Subcutaneous adipose tissue (tissue), 4 donors: ENCODE results near the gene KITLG. TPM values are rescaled to one million over a fixed set of nuclear protein-coding genes. Genes with fewer than 3 reads are reported as not detected.

ENCODE experiments used
- CTCF ChIP-seq: fragments of 450-650 bp; IDR thresholded peaks from one replicate; pipeline ENCODE4 v1.5.1; 2016; ENCODE audit warnings: low read depth, mild to moderate bottlenecking, control low read depth, antibody characterized with exemption, moderate library complexity
- total RNA-seq, 4 donors: library from RNA; depleted of rRNA; stranded (reverse); fragments of >200 nt; gene quantifications; one replicate each; pipeline ENCODE4 v1.1.0, GENCODE V29; 2016

The KITLG gene
- total RNA-seq, 4 donors from 2014 or later: 14.1 to 24.7 (median 18.8) TPM

DNA sequence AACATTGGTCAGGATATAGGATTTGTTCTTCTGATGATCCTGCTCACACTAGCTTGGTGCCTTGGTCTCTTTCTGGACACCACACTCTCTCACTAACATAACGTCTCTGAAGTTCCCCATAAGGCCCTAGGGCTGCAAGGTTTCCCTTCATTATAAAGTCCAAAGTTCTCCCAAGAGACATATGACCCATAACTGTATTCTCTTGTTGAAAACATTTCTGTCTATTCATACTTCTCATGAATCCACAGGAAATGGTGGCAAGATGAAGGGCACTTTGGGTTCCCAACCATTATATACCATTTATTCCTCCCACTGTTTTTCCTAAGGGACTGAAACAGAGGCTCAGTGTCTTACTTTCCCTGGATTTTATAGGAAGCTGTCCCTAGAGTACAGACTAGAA lies 37.1 kb upstream of the KITLG start:
- TF ChIP-seq CTCF: no peak

- TF ChIP-seq CTCF: no peak
Observed at GRCh38 chr12:88615490-88615889, 35.2 kb upstream of the KITLG start.

DNA sequence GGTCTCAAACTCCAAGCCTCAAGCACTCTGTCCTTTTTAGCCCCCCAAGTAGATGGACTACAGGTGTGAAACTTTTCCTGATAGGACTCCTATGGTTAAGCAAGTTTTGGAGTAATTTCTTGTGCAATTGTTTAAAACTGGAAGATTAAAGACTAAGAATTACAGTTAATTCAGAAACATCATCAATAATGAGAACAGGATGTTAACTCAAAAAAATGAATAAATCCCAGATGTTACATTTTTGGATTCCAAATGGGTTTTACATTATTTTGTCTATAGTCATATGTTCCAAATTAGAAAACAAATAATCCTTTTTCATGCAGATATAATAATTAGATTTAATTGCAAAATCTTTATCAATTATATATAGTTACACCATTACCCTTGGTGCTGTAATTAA lies 24.4 kb upstream of the KITLG start:
- TF ChIP-seq CTCF: no peak

DNA sequence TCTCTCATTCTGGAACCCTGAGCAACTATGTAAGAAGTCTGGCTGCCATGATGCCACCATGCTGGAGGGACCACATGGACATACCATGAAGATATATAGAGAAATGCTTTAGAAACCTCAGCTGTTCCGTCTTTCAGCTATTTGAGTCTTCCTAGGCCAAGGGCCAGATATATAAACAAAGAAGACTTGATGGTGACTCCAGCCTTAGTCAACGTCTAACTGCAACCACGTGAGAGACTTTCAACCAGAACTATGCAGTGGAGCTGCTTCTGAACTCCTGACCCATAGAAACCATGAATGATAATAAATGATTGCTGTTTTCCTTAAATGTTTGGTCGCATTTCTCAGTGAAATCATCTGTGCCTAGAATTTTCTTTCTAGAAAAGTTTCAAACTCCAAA lies 20.0 kb upstream of the KITLG start:
- TF ChIP-seq CTCF: no peak

DNA sequence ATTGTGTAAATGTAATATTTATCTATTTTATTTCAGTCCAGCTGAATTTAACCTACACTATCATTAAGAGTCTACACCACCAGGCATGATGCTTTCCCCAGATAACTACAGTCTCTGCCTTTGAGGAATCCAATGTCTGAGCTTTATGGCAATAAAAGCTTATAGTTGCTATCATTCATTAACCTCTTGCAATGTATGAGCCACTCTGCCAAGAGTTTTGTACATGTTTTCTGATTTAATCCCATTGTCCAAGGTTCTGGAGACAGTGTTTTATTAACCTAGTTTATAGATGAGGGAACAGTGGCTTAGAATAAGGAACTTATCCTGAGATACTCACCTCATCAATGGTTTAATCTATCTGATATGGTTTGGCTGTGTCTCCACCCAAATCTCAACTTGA lies 17.1 kb upstream of the KITLG start:
- no peak for TF ChIP-seq CTCF

DNA sequence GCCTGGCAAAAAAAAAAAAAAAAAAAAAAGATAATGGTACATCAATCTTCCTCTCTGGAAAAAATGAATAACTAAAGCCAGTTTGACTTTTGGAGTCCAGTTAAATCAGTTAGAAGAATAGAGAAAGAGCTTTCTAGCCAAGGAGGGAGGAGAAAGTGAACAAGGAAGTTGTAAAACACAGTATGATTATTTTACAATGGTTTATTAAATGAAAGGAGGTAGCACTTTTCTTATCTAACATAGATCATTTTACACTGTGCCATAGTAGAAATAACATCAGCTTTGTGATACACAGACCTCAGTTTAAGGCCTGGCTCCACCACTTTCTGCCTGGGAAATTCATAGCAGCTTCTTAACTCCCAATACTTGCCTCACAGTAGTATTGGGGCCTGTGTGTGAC lies 15.4 kb upstream of the KITLG start:
- TF ChIP-seq CTCF: no peak

DNA sequence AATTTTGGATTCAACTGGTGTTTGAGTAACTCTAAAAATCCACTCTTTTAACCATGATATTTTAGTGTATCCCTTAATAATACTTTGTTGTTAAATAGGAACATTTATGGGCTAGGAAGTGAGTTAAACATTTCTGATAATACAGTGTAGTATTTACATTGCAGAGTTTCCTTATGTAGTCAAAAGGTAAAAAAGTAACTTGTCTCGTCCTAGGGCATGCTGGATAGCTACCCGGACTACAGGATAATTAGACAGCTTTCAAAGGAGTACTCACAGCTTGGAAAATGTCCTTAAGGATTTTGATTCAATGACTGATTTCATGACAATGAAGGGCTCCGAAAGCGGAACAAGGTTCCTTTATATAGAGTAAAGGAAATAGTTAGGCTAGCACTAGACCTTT lies 14.5 kb upstream of the KITLG start:
- no peak for TF ChIP-seq CTCF

- TF ChIP-seq CTCF: no peak
Observed at GRCh38 chr12:88591343-88591742, 11.1 kb upstream of the KITLG start.
